Glomerular endothelial cell (primary cell): ENCODE results near the gene CISTR. TPM values are rescaled to one million over a fixed set of nuclear protein-coding genes. Genes with fewer than 3 reads are reported as not detected.

ENCODE experiments used
- DNase-seq: peaks from one replicate; pipeline ENCODE4 v3.0.0-alpha.2; 2011; ENCODE audit warnings: low read depth, low spot score; ENCODE audit errors: extremely low read depth
- total RNA-seq: library from RNA; depleted of rRNA; stranded (reverse); fragments of >200 nt; gene quantifications from 2 replicates; pipeline ENCODE4 v1.2.3, GENCODE V29; 2015

The CISTR gene
- total RNA-seq, 1 donor from 2014 or later: not detected

- DNase-seq: peak; percentile 47
These were observed 5.1 kb downstream of the CISTR start for GRCh38 chr12:53746592-53747092.

- no peak for DNase-seq
These were observed 7.0 kb downstream of the CISTR start for GRCh38 chr12:53744751-53745150.

- DNase-seq: no peak
These were observed 7.7 kb downstream of the CISTR start for GRCh38 chr12:53744130-53744441.

GRCh38 chr12:53743266-53744129, 8.3 kb downstream of the CISTR start:
- DNase-seq: no peak

- DNase-seq: no peak
These were observed 11.7 kb downstream of the CISTR start for GRCh38 chr12:53740130-53740491.

- DNase-seq: no peak
These were observed 12.3 kb downstream of the CISTR start for GRCh38 chr12:53739214-53740129.

- no peak for DNase-seq
These were observed 13.2 kb downstream of the CISTR start for GRCh38 chr12:53738406-53739213.

- DNase-seq: no peak
These were observed 13.8 kb downstream of the CISTR start for GRCh38 chr12:53737951-53738405.

- no peak for DNase-seq
These were observed 14.5 kb downstream of the CISTR start for GRCh38 chr12:53737093-53737808.

- no peak for DNase-seq
These were observed 15.2 kb downstream of the CISTR start for GRCh38 chr12:53736592-53736991.

GRCh38 chr12:53735556-53735955, 16.2 kb downstream of the CISTR start:
- no peak for DNase-seq

- no peak for DNase-seq
These were observed 17.4 kb downstream of the CISTR start for GRCh38 chr12:53734425-53734824.

- DNase-seq: no peak
These were observed 18.0 kb downstream of the CISTR start for GRCh38 chr12:53733807-53734200.

GRCh38 chr12:53733051-53733806, 18.6 kb downstream of the CISTR start:
- no peak for DNase-seq

GRCh38 chr12:53729644-53730043, 22.1 kb downstream of the CISTR start:
- DNase-seq: no peak

GRCh38 chr12:53728206-53728605, 23.6 kb downstream of the CISTR start:
- no peak for DNase-seq

- DNase-seq: peak; percentile 80
These were observed 24.3 kb downstream of the CISTR start, which contains the start of gene CALCOCO1 for GRCh38 chr12:53727310-53728041. Gene CALCOCO1 (minus strand): TSS chr12:53727452. CDS start chr12:53725242, 2,210 bp downstream.

- no peak for DNase-seq
These were observed 24.9 kb downstream of the CISTR start for GRCh38 chr12:53726946-53727309.

- DNase-seq: no peak
These were observed 25.4 kb downstream of the CISTR start for GRCh38 chr12:53726341-53726740.
